OCI-LY3 (cell line): ENCODE results near the gene NPY.

ENCODE experiments used
- H2AFZ ChIP-seq: fragments of 200-600, 300-600 bp; shearing (Covaris generic); 2 replicates; pipeline ENCODE4 v1.6.0; 2014; ENCODE audit warnings: antibody characterized with exemption, low read depth, low read length
- H3K27ac ChIP-seq: fragments of 200-600, 300-600 bp; sonication (generic); 2 replicates; pipeline ENCODE4 v1.5.1; 2014; ENCODE audit warnings: mild to moderate bottlenecking, low read length, moderate library complexity, mixed read lengths
- H3K27me3 ChIP-seq: fragments of 200-600, 300-600 bp; sonication (generic); 2 replicates; pipeline ENCODE4 v1.6.1; 2014; ENCODE audit warnings: low read depth, low read length, mixed read lengths
- H3K36me3 ChIP-seq: fragments of 200-600, 300-600 bp; sonication (generic); replicated peaks from 2 replicates; pipeline ENCODE3; 2014; ENCODE audit warnings: low read depth, low read length, mixed read lengths
- H3K4me1 ChIP-seq: fragments of 300-600, 200-600 bp; sonication (generic); 2 replicates; pipeline ENCODE4 v1.6.1; 2014; ENCODE audit warnings: low read length, mixed read lengths
- H3K4me2 ChIP-seq: fragments of 200-600, 300-600 bp; sonication (generic); 2 replicates; pipeline ENCODE4 v1.6.1; 2014; ENCODE audit warnings: low read length, mixed read lengths
- H3K4me3 ChIP-seq: fragments of 300-600, 200-600 bp; sonication (generic); 2 replicates; pipeline ENCODE4 v1.5.1; 2014; ENCODE audit warnings: antibody characterized with exemption, mild to moderate bottlenecking, low read length, moderate library complexity
- H3K79me2 ChIP-seq: fragments of 300-600, 200-600 bp; shearing (Covaris generic); 2 replicates; pipeline ENCODE4 v1.6.1; 2014; ENCODE audit warnings: mild to moderate bottlenecking, low read length, mixed read lengths
- H3K9ac ChIP-seq: fragments of 300-600, 200-600 bp; shearing (Covaris generic); 2 replicates; pipeline ENCODE4 v1.6.0; 2014; ENCODE audit warnings: mild to moderate bottlenecking, low read length, moderate library complexity
- H3K9me3 ChIP-seq: fragments of 200-600, 300-600 bp; shearing (Covaris generic); 2 replicates; pipeline ENCODE4 v1.6.1; 2014; ENCODE audit warnings: low read length, mixed read lengths; ENCODE audit not compliant: insufficient read depth
- H4K20me1 ChIP-seq: fragments of 200-600, 300-600 bp; sonication (generic); 2 replicates; pipeline ENCODE4 v1.6.1; 2016; ENCODE audit warnings: low read length, mixed read lengths; ENCODE audit not compliant: insufficient read depth
- CTCF ChIP-seq: fragments of 200-600, 300-600 bp; sonication (generic); IDR thresholded peaks from 2 replicates; pipeline ENCODE4 v1.5.1; 2014; ENCODE audit warnings: antibody characterized with exemption, low read length, low read depth
- EZH2phosphoT487 ChIP-seq: fragments of 200-600 bp; shearing (Covaris generic); IDR thresholded peaks from 2 replicates; pipeline ENCODE4 v1.6.1; 2018; ENCODE audit warnings: antibody characterized with exemption, mixed run types, low read depth

The NPY gene

DNA sequence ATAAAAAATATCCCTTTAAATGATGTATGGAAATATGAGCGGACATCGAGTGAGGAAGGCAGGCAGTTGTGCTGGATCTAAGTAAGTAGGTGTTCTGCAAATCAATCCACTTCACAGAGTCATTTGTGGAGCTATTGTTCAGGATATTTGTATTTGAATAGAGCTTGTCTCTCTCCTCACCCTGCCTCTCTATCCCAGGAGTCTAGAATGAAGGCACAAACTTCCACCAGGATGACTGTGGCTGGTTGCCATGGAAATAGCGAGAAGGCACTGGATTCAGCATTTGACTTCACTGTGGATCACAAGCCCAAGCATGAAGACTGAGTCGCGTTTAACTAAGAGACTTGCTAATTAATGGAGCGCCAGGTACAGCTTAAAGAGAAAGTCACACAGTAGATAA, 53.2 kb downstream of the NPY start:
- Histone ChIP-seq H3K79me2 (no peaks in the 10 kb centered on the region), H3K27me3 (no peaks in the 10 kb centered on the region), H3K36me3 (no peaks in the 10 kb centered on the region), H3K4me2 (no peak overlapping the region), H3K4me3 (no peak overlapping the region), H3K9ac (no peak overlapping the region), H2AFZ (no peak overlapping the region), H4K20me1 (no peaks in the 10 kb centered on the region), H3K4me1 (no peaks in the 10 kb centered on the region), H3K27ac (no peak overlapping the region), H3K9me3 (no peaks in the 10 kb centered on the region)
- TF ChIP-seq CTCF (no peak), EZH2phosphoT487 (no peak)

DNA sequence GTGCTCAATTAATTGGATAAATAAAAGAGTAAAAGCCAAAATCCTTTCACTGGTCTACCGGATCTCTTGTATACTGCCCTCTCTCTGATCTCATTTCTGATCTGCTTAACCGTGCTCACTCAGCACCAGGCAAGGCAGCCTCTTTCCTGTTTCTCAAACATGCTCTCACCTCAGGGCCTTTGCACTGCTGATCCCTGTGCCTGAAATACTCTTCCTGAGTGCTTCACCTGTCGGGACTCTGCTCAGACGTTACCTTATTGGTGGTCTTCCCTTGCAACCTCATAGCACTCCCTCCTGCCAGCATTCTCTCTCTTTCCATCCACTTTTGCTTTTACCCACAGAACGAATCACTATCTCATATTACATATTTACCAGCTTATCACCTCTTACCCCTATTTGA, 55.6 kb downstream of the NPY start:
- no peaks in the 10 kb centered on the region for H3K9me3 ChIP-seq
- no peak overlapping the region for H2AFZ ChIP-seq
- H3K4me1 ChIP-seq, result no peaks in the 10 kb centered on the region
- no peak overlapping the region for H3K9ac ChIP-seq
- H3K36me3 ChIP-seq, result no peaks in the 10 kb centered on the region
- H3K27ac ChIP-seq, result no peak overlapping the region
- H3K79me2 ChIP-seq, result no peaks in the 10 kb centered on the region
- TF ChIP-seq CTCF (no peak), EZH2phosphoT487 (no peak)
- H3K4me3 ChIP-seq, result no peak overlapping the region
- H3K4me2 ChIP-seq, result no peak overlapping the region
- H3K27me3 ChIP-seq, result no peaks in the 10 kb centered on the region
- no peaks in the 10 kb centered on the region for H4K20me1 ChIP-seq

DNA sequence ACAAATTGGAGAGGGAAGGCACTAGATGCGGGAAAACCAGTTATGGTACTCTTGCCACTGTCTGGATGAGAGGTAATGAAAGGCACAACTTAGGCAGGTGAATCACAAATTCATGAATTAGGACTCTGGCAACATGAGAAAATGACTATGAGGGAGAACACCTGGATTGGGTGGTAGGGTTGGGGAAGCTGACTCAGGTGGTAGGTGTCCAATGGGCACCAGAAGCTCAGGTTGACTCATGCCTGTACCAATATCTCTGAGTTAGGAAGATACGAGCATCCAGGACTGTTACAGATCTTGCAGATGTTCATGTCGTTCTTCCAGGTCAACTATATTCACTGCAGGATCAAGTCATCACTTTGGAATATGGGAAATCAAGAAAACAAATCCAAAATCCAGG, 56.7 kb downstream of the NPY start:
- Histone ChIP-seq H3K9me3 (no peaks in the 10 kb centered on the region), H3K4me3 (no peak overlapping the region), H3K27me3 (no peaks in the 10 kb centered on the region), H3K4me2 (no peak overlapping the region), H3K36me3 (no peaks in the 10 kb centered on the region), H2AFZ (no peak overlapping the region), H3K27ac (no peak overlapping the region), H3K9ac (no peak overlapping the region), H3K4me1 (no peaks in the 10 kb centered on the region), H3K79me2 (no peaks in the 10 kb centered on the region), H4K20me1 (no peaks in the 10 kb centered on the region)
- TF ChIP-seq CTCF, result no peak
- no peak for TF ChIP-seq EZH2phosphoT487
